ENCODE measurements around the gene STAM2.
"Not testable (repeated sequence)": the region's sequence is repeated elsewhere in the genome, so short reads cannot be mapped to it uniquely, and the experiment has no call there.

STAM2 gene

GRCh38 chr2:152165306-152165705, 10.3 kb downstream of the STAM2 start:
- Mint-ChIP-seq H3K27ac (no peak overlapping the region), H3K4me3 (no peak overlapping the region), H3K9me3 (peaks cover 0 to 1% of the 10 kb centered on the region in 2 donors), H3K4me1 (peaks cover 16 to 35% of the 10 kb centered on the region in 2 donors), H3K27me3 (no peaks in the 10 kb centered on the region), H3K36me3 (peaks cover 8 to 15% of the 10 kb centered on the region in 2 donors)
- no peak for ATAC-seq (replicated peaks)
- no peak for DNase-seq

GRCh38 chr2:152163669-152164068, 11.9 kb downstream of the STAM2 start:
- not testable (repeated sequence) for H3K27ac Mint-ChIP-seq; H3K27me3 Mint-ChIP-seq; ATAC-seq (replicated peaks); H3K9me3 Mint-ChIP-seq; H3K4me3 Mint-ChIP-seq; DNase-seq
- Mint-ChIP-seq H3K4me1 (peaks cover 14 to 36% of the 10 kb centered on the region in 2 donors), H3K36me3 (peaks cover 10 to 21% of the 10 kb centered on the region in 2 donors)

DNA sequence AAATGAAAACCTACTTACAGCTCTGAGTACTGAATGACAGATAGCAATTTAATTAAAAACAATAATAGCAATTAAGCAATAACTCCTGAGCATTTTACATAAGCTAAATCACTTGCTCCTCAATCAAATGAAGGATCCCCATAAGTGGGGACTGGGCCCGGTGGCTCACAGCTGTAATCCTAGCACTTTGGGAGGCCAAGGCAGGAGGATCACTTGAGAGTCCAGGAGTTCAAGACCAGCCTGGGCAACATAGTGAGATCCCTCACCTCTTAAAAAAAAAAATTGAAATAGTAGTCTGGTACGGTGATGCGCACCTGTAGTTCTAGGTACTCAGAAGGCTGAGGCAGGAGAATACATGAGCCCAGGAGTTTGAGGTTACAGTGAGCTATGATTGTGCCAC, 13.4 kb downstream of the STAM2 start:
- Mint-ChIP-seq H3K27ac (peak overlapping the region; percentile 14), H3K9me3 (peaks cover 5% of the 10 kb centered on the region in 2 donors), H3K27me3 (no peaks in the 10 kb centered on the region), H3K4me1 (peaks cover 13 to 34% of the 10 kb centered on the region in 2 donors), H3K4me3 (no peak overlapping the region), H3K36me3 (peaks cover 20 to 29% of the 10 kb centered on the region in 2 donors)
- no peak for DNase-seq
- no peak for ATAC-seq (replicated peaks)

- Mint-ChIP-seq H3K27me3 (no peaks in the 10 kb centered on the region), H3K27ac (peak overlapping the region; percentile 28), H3K4me3 (no peak overlapping the region), H3K36me3 (peaks cover 25 to 34% of the 10 kb centered on the region in 2 donors), H3K4me1 (peaks cover 14 to 34% of the 10 kb centered on the region in 2 donors), H3K9me3 (peaks cover 5% of the 10 kb centered on the region in 2 donors)
- ATAC-seq (replicated peaks) (no peak), DNase-seq (no peak)
Measured at GRCh38 chr2:152161598-152161997, 14.0 kb downstream of the STAM2 start.

- not testable (repeated sequence) for H3K27ac Mint-ChIP-seq; ATAC-seq (replicated peaks); H3K27me3 Mint-ChIP-seq; H3K9me3 Mint-ChIP-seq; H3K4me3 Mint-ChIP-seq; DNase-seq
- Mint-ChIP-seq H3K4me1 (peaks cover 11 to 32% of the 10 kb centered on the region in 2 donors), H3K36me3 (peaks cover 26 to 34% of the 10 kb centered on the region in 2 donors)
Measured at GRCh38 chr2:152160378-152160777, 15.2 kb downstream of the STAM2 start.

- H3K27ac Mint-ChIP-seq, result no peak overlapping the region
- peaks cover 18 to 49% of the 10 kb centered on the region in 2 donors for H3K4me1 Mint-ChIP-seq
- peaks cover 30 to 35% of the 10 kb centered on the region in 2 donors for H3K36me3 Mint-ChIP-seq
- H3K4me3 Mint-ChIP-seq, result no peak overlapping the region
- H3K27me3 Mint-ChIP-seq, result no peaks in the 10 kb centered on the region
- H3K9me3 Mint-ChIP-seq, result peaks cover 5% of the 10 kb centered on the region in 2 donors
- ATAC-seq (replicated peaks), result no peak
- DNase-seq, result no peak
Measured at GRCh38 chr2:152157253-152157652, 18.3 kb downstream of the STAM2 start.

DNA sequence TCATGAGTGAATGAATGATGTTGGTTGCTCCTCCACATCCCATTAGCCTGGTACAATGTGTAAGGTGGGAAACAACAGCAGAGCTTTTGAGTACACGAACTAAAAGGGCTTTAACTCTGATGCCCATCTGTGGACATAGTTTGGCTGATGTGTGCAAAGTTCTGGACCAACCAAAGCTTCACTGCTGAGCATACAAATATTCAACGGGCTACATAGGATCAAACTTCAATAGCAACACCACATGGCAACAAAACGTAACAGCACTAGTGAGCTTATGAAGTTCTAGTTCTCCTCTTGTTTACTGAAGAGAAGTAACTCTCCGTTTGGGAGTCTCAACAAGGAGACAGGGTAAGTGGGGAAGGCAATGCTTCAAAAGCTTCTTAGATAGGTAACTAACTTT, 20.4 kb downstream of the STAM2 start:
- Mint-ChIP-seq H3K27ac (no peak overlapping the region), H3K4me1 (peaks cover 18 to 41% of the 10 kb centered on the region in 2 donors), H3K36me3 (peaks cover 26 to 34% of the 10 kb centered on the region in 2 donors), H3K9me3 (peaks cover 4 to 5% of the 10 kb centered on the region in 2 donors), H3K27me3 (no peaks in the 10 kb centered on the region), H3K4me3 (no peak overlapping the region)
- DNase-seq (no peak), ATAC-seq (replicated peaks) (no peak)

GRCh38 chr2:152154462-152154861, 21.1 kb downstream of the STAM2 start:
- no peak overlapping the region for H3K27ac Mint-ChIP-seq
- DNase-seq, result no peak
- H3K9me3 Mint-ChIP-seq, result peaks cover 4 to 5% of the 10 kb centered on the region in 2 donors
- H3K4me1 Mint-ChIP-seq, result peaks cover 15 to 36% of the 10 kb centered on the region in 2 donors
- peaks cover 22 to 28% of the 10 kb centered on the region in 2 donors for H3K36me3 Mint-ChIP-seq
- no peak for ATAC-seq (replicated peaks)
- no peak overlapping the region for H3K4me3 Mint-ChIP-seq
- no peaks in the 10 kb centered on the region for H3K27me3 Mint-ChIP-seq

GRCh38 chr2:152134488-152135280, 40.9 kb downstream of the STAM2 start:
- Mint-ChIP-seq H3K4me3 (no peak overlapping the region), H3K36me3 (peaks cover 14 to 26% of the 10 kb centered on the region in 2 donors), H3K27me3 (no peaks in the 10 kb centered on the region), H3K9me3 (no peaks in the 10 kb centered on the region), H3K4me1 (peaks cover 8 to 9% of the 10 kb centered on the region in 2 donors), H3K27ac (no peak overlapping the region)
- DNase-seq, result peak; percentile 16
- ATAC-seq (replicated peaks), result peak; percentile 92 to 95

DNA sequence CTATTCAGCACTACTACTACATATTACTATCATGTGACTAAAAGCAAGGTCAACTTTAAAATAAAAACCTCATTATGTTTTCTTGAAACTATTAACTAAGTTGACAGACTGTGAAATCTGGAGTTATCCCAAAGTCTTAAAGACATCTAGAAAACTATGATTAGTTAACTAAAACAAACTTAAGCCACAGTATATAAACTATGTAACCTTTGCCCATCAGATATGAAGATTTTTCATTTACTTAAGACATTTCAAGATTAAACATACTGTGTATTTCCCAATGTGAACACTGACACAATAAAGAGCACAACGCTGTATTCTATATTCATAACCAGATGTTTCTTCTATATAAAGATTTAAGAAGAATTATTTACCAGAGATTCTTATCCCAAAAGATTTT, 43.3 kb downstream of the STAM2 start:
- no peak overlapping the region for H3K4me3 Mint-ChIP-seq

DNA sequence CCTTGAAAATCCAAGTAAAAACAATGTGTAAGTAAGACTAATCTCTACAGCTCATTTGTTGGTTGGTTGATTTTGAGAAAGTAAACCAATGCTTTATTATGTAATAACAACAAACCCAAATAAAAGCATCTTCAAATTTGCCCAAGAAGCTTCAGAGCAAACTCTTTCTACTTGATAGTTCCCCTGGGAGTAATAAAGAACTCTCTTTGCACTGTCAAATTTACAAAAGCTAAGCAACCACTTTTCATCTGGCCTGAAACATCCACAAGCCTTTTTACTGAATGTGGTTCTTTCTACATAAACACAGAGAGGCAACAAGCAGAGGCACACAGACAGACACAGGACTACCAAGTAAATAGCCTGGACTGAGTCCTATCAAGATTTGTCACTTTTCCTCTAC, 47.9 kb downstream of the STAM2 start:
- H3K27ac Mint-ChIP-seq, result no peak overlapping the region
- no peak for DNase-seq
- no peaks in the 10 kb centered on the region for H3K27me3 Mint-ChIP-seq
- no peaks in the 10 kb centered on the region for H3K9me3 Mint-ChIP-seq
- ATAC-seq (replicated peaks), result no peak
- no peak overlapping the region for H3K4me3 Mint-ChIP-seq
- no peaks in the 10 kb centered on the region for H3K4me1 Mint-ChIP-seq
- H3K36me3 Mint-ChIP-seq, result peaks cover 22 to 30% of the 10 kb centered on the region in 2 donors

More for the DNA sequence above, 43.3 kb downstream of the STAM2 start:
- H3K27ac Mint-ChIP-seq, result no peak overlapping the region
- ATAC-seq (replicated peaks) (no peak), DNase-seq (no peak)
- no peaks in the 10 kb centered on the region for H3K27me3 Mint-ChIP-seq
- H3K36me3 Mint-ChIP-seq, result peaks cover 12 to 27% of the 10 kb centered on the region in 2 donors
- H3K4me1 Mint-ChIP-seq, result peaks cover 8 to 9% of the 10 kb centered on the region in 2 donors
- H3K9me3 Mint-ChIP-seq, result no peaks in the 10 kb centered on the region

GRCh38 chr2:152126664-152127063, 48.9 kb downstream of the STAM2 start:
- Mint-ChIP-seq H3K27ac (no peak overlapping the region), H3K9me3 (no peaks in the 10 kb centered on the region), H3K36me3 (peaks cover 19 to 26% of the 10 kb centered on the region in 2 donors), H3K4me1 (no peaks in the 10 kb centered on the region), H3K4me3 (no peak overlapping the region), H3K27me3 (no peaks in the 10 kb centered on the region)
- ATAC-seq (replicated peaks) (no peak), DNase-seq (no peak)

GRCh38 chr2:152122161-152122560, 53.4 kb downstream of the STAM2 start:
- H3K9me3 Mint-ChIP-seq, result no peaks in the 10 kb centered on the region
- no peak for DNase-seq

DNA sequence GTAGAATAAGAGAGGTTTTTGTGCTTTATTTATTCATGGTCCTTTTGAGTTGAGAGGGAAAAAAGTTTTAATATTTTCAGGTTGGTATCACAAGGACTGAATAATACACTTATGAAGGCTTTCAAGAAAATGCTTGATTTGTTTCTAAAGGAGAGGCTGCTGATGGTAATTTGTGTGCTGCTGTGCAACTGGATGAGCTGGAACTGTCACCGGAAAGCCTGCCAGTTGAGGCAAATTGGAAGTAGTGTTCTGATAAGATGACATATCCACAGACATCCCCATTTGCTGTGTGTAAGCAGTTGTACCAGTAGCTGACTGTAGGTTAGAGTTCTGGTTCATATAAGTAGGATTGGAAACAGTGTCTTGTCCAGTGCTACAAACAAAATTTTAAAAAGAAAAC, 55.1 kb downstream of the STAM2 start:
- Mint-ChIP-seq H3K9me3 (no peaks in the 10 kb centered on the region), H3K4me1 (peaks cover 0 to 4% of the 10 kb centered on the region in 2 donors), H3K36me3 (peaks cover 13 to 20% of the 10 kb centered on the region in 2 donors), H3K4me3 (no peak overlapping the region), H3K27ac (no peak overlapping the region), H3K27me3 (no peaks in the 10 kb centered on the region)
- DNase-seq (no peak), ATAC-seq (replicated peaks) (no peak)

More at GRCh38 chr2:152122161-152122560, 53.4 kb downstream of the STAM2 start:
- ATAC-seq (replicated peaks), result no peak
- Mint-ChIP-seq H3K4me1 (no peaks in the 10 kb centered on the region), H3K36me3 (peaks cover 10 to 20% of the 10 kb centered on the region in 2 donors), H3K27ac (no peak overlapping the region), H3K4me3 (no peak overlapping the region), H3K27me3 (no peaks in the 10 kb centered on the region)

DNA sequence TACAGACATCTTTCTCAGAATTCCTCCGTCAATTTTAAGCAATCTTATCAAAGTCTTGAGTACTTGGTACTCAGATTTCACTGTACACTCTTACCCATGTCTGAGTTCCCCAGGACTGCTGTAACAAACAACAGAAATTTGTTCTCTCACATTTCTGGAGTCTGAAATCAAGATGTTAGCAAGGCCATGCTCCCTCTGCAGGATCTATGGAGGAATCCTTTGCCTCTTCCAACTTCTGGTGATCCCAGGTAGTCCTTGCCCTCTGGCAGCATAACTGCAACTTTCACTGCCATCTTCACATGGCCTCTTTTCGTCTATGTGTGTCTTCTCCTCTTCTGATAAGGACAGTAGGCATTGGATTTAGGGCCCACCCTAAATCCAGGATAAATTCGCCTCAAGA, 59.6 kb downstream of the STAM2 start:
- Mint-ChIP-seq H3K4me3 (no peak overlapping the region), H3K36me3 (peaks cover 8 to 15% of the 10 kb centered on the region in 2 donors), H3K27me3 (no peaks in the 10 kb centered on the region), H3K4me1 (peaks cover 2 to 4% of the 10 kb centered on the region in 2 donors), H3K9me3 (peaks cover 0 to 2% of the 10 kb centered on the region in 2 donors), H3K27ac (no peak overlapping the region)
- ATAC-seq (replicated peaks) (no peak), DNase-seq (no peak)
